HG03378 (cell line): ENCODE results near the gene RPL27A.

ENCODE experiments used
- ATAC-seq: cut with Tn5 transposase; IDR thresholded peaks from one replicate; pipeline ENCODE4 v1.9.1; 2021; ENCODE audit warnings: mild to moderate bottlenecking, moderate library complexity; ENCODE audit not compliant: unreplicated experiment

Gene RPL27A

GRCh38 chr11:8698917-8699441 is 16.4 kb downstream of the RPL27A start:
- ATAC-seq, result no peak

GRCh38 chr11:8699903-8700302 is 17.3 kb downstream of the RPL27A start:
- ATAC-seq, result no peak

DNA sequence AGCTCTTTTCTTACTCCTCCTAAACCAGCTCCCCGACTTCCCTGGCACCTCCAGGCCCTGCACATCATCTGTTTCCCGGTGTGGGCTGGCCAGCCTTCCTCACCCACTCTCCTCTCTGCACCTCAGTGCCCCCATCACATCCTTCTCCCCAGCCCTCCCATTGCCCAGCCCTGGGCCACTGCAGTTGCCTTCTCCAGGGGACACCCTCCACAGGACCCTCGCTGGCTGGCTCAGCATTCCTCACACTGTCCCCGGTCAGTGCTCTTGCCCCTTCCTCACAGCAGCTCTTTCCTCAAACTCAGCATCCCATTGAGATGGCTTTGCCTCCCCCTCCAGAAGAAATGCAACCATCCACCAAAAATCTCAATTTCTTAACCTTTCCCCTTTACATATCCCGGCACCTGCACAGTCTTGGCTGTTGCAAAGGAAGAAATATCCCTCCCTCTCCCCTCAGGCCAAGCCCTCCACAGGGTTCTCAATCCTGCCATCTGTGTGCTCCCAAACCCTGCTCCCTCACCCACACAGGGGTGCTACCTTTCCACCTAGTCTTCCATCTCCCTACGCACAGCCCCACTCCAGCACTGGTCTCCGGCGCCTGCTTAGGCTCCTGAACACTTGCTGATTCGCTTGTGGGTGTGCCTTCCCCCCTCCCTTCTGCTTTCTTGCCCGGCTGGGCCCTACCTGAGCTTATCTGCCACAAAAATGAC is 19.5 kb downstream of the RPL27A start:
- ATAC-seq, result no peak

DNA sequence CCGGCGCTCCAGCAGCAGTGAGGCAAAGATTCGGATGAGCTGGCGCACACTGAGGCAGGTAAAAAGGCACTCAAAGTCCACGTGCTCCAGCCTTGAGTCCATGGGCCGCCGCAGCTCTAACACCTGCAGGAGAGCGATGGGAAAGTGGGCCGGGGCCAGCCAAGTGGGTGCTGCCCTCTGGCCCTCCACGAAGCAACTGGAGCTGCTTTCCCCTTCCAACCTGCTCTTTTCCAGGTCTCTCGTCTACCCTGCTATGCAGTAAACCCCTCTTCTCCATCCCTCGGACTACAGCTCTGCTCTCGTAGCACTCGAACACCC is 20.0 kb downstream of the RPL27A start:
- no peak for ATAC-seq

GRCh38 chr11:8704136-8704535 is 21.5 kb downstream of the RPL27A start:
- no peak for ATAC-seq

GRCh38 chr11:8705146-8705545 is 22.6 kb downstream of the RPL27A start:
- ATAC-seq, result no peak

DNA sequence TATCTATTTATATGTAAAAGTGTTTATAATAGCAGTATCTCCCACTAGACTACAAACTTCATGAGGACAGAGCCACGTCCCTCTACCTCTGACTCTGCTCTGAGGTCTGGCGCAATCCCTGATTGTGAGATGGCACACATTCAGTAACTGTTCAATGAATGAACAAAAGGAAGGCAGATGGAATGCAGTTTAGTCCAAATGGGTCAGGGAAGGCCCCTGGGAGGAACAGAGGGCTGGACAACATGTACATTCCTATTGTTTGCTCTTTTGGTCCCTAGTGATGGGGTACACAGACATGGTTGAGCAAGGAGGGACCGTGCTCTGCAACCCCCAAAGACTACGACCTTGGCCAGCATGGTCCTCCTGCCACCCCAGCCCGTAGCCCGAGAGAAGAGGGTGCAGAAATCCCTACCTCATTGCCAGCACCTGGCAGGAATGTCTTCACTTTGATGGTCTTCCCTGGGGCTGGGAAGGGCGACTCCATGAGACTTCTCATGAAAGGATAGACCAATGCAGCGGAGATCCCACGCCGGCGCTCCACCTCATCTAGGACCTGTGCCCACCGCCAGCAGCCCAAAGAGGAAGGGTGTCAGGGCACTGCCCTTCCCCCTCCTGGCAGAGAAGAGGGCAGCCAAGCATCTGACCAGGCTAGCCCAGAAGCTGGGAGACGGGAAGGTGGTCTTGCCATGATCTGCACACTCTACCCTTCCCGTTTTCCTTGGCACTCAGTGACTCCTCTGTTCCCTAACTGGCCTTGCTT is 24.3 kb downstream of the RPL27A start:
- no peak for ATAC-seq

- no peak for ATAC-seq
Measured at GRCh38 chr11:8707541-8708191, 25.1 kb downstream of the RPL27A start.

GRCh38 chr11:8709002-8709672 is 26.5 kb downstream of the RPL27A start:
- no peak for ATAC-seq

DNA sequence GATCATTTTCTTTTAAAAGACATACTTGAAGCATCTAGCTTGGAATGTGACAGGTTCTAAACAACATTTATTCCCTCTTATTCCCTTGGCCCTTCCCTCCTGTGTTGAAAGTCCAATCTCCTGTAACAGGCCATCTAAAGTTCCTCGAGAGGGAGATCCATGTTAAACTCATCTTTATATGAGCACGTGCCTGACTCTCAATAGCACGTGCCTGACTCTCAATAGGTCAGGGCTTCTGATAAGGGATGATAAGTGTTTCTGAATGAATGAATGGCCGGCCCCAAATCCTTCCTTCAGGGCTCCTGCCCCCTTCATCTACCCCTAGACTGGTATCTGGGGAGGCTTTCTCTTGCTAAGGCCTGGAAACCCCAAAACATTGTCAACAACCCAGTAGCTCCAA is 27.2 kb downstream of the RPL27A start:
- no peak for ATAC-seq

- ATAC-seq, result no peak
Measured at GRCh38 chr11:8711895-8712442, 29.4 kb downstream of the RPL27A start.

- ATAC-seq, result no peak
Measured at GRCh38 chr11:8712506-8712905, 29.9 kb downstream of the RPL27A start.

DNA sequence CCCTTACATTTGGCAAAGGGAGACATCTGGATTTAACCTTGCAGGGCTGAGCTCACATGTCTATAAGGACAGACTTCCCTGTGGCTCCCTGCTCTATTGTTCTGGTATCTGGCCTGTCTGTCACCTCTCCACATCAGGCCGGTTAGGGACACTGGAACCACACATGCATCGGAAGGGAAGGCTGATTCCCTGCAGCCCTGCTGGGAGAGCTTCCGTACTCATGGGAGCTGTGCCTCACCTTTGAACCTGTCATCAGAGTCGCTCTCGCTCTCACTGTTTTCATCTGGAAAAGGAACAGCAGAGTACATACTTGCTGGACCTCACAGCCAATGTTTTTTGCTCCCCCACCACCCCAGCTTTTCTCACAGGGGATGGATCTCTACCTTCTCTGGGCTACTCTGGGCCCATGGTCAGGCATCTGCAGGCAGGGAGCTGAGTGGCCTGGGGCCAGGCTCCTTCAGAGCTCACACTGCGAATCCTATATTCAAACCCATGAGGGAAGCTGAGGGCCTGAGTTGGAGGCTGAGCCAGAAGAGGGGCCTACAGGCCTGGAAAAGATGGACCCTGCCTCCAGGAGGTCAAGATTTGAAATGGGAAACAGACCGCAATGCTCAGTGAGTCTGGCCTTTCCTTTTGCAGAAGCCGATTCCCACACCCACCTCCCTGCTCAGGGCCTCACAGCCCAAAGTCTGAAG is 31.3 kb downstream of the RPL27A start:
- ATAC-seq, result no peak

DNA sequence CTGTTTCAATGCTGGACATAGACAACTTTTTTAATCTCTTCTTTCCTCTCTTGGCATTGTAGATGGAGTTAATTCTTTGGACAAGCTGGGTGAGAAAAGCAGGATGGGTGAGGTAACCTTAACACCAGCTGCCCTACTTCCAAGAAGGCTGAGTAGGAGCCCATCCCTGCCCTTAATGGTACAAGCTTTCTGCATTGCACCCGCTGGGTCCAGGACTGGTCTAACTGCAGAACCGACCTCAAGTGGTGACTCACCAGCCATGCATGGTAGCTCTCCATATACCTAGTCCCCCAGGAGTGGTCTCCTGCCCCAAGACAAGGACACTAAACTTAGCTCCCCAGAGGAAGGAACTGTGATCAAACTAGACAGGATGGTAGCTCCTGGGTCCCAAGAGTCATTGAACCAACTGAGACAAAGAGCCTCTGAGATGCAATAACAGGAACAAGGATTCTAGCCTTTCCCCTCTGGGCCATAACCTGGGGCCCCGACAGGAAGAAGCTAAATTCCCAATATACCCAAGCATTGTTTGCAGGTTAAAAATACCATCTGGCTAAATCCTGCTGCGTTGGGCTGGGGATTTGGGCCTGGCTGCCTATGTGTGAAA is 32.1 kb downstream of the RPL27A start:
- no peak for ATAC-seq

DNA sequence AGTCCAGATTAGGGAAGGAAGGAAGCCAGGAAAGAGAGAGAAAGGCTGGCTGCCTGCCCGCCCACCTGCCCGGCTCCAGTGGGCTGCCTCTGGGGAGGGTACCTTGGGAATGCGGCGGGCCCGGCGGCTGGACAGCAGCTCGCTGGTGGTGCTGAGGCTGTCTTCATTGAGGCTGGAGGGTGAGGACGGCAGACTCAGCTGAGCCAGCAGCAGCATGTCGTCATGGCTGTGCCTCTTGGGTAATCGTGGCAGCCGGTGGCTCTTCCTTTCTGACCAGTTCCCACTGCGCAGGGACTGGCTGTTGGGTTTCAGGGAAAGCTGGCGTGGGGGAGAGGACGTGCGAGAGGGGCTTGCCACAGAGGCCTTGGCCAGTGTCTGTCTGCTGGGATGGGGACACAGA is 32.9 kb downstream of the RPL27A start:
- no peak for ATAC-seq

GRCh38 chr11:8717544-8717875 is 34.9 kb downstream of the RPL27A start:
- ATAC-seq, result no peak

- no peak for ATAC-seq
Measured at GRCh38 chr11:8717876-8718753, 35.5 kb downstream of the RPL27A start.

DNA sequence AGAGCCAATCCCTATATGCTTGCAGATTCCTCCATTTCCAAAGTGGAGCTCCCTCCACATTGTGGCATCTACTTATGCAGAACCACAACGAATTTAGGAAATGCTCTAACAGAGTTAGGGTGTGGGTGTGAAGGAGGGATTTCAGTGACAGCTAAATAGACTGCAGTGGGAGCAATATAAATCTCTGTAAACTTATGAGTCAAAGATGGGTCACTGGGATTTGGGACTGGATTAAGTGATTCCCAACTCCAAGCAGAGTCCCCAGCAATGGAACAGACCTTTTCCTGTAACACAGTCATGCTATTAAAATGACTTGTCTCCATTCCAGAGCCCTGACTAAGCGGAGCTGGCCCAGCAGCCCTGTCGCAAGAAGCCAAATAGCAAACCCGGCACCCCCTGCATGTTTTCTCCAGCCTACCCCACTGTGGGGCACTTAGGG is 36.6 kb downstream of the RPL27A start:
- ATAC-seq, result no peak

GRCh38 chr11:8719721-8720120 is 37.1 kb downstream of the RPL27A start:
- ATAC-seq, result no peak
